Measurements from ENCODE around the gene ARHGDIB. TPM values are rescaled to one million over a fixed set of nuclear protein-coding genes. Genes with fewer than 3 reads are reported as not detected.

ARHGDIB gene
- total and polyA plus RNA-seq, 10 of the 15 experiments (the other 5 are each of a cell fraction or from before 2014, with no cell fraction given), result 796 to 2,849 (median 1,346) TPM

GRCh38 chr12:14988035-14988434 is 26.6 kb upstream of the ARHGDIB start (continued):
- TF ChIP-seq ZBTB4 (CRISPR knock-in tag; IDR thresholded peaks at IDR 0.05) (no peak), CREM (IDR thresholded peaks at IDR 0.05; ENCODE audit: low read depth) (peak; percentile 30; the same call in 1 of the 2 replicates), IRF4 (IDR thresholded peaks at IDR 0.05; ENCODE audit: low read depth, low read length) (no peak), RAD51 (IDR thresholded peaks at IDR 0.05) (no peak), BCL11A (IDR thresholded peaks at IDR 0.05; ENCODE audit: low read depth, low read length) (peak; percentile 62; the same call in 1 of the 2 replicates), IRF5 (IDR thresholded peaks at IDR 0.05; ENCODE audit: borderline replicate concordance) (no peak), ZZZ3 (IDR thresholded peaks at IDR 0.05; ENCODE audit: control insufficient read depth, insufficient read length, low read depth) (no peak), NFIC (IDR thresholded peaks at IDR 0.05; ENCODE audit: low read depth, low read length) (peak; percentile 62), EGR1 (IDR thresholded peaks at IDR 0.05; ENCODE audit: borderline replicate concordance in 1 of 2, low read depth in 2 of 2, low read length in 2 of 2) (no peak), CHD1 (IDR thresholded peaks at IDR 0.05; ENCODE audit: low read depth, low read length) (no peak), NBN (IDR thresholded peaks at IDR 0.05) (peak; percentile 65), BACH1 (IDR thresholded peaks at IDR 0.05; ENCODE audit: borderline replicate concordance) (no peak), CREB1 (IDR thresholded peaks at IDR 0.05; ENCODE audit: low read depth) (peak; percentile 62), NFYA (IDR thresholded peaks at IDR 0.05; ENCODE audit: borderline replicate concordance, low read depth, low read length) (no peak), MEF2A (IDR thresholded peaks at IDR 0.05; ENCODE audit: insufficient read depth, low read depth, low read length) (no peak), SP1 (IDR thresholded peaks at IDR 0.05; ENCODE audit: low read depth, low read length) (no peak), BMI1 (IDR thresholded peaks at IDR 0.05; ENCODE audit: borderline replicate concordance) (no peak), EP300 (IDR thresholded peaks at IDR 0.05; ENCODE audit: borderline replicate concordance in 1 of 2, control insufficient read depth in 1 of 2, low read depth in 2 of 2, low read length in 2 of 2) (no peak), USF2 (IDR thresholded peaks at IDR 0.05; ENCODE audit: borderline replicate concordance, low read depth, low read length) (no peak), SUZ12 (IDR thresholded peaks at IDR 0.05; ENCODE audit: unreplicated experiment) (no peak), KLF5 (IDR thresholded peaks at IDR 0.05; ENCODE audit: partially characterized antibody) (no peak), CEBPB (IDR thresholded peaks at IDR 0.05; ENCODE audit: borderline replicate concordance in 1 of 2, low read depth in 2 of 2, low read length in 2 of 2) (0 out of 4 replicates have a peak, but pooled peaks of 1 of the 2 experiments have one; percentile 29), NFXL1 (IDR thresholded peaks at IDR 0.05; ENCODE audit: borderline replicate concordance) (no peak), TARDBP (IDR thresholded peaks at IDR 0.05; ENCODE audit: borderline replicate concordance) (no peak), RUNX3 (IDR thresholded peaks at IDR 0.05; ENCODE audit: low read length) (peak; percentile 84)

Data from GM12878 (cell line).